ENCODE results near the gene TRIM16.
"Not testable (repeated sequence)": the region's sequence is repeated elsewhere in the genome, so short reads cannot be mapped to it uniquely, and the experiment has no call there.

The TRIM16 gene

DNA sequence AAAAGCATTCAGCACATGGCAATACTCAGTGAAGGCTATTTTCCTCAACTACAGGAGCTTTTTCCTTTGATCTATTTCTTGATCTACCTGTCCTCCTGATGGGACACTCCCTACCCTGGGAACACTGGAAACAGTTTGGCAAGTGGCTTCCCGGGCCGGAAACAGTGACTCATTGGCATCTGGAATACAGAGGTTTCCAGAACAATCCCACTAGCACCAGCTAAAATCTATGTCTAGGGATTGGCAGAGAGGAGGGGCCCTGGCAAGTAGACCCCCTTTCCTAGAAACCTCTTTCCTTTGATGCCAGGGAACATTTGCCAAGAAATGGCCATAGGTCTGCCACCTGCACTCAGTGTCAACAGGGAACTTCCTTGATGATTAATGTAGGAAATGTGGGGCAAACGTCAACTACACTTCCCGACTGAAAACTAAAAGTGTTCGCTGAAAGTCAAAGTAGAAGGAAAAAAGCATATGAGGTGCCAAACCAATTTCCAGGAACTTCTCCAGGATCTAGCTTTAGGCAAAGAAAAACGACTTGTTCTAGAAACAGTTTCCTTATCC is 34.2 kb downstream of the TRIM16 start:
- DNase-seq (ENCODE audit: low read depth in 1 of 2, low spot score in 1 of 2): no peak
- TF ChIP-seq JUND (IDR thresholded peaks at IDR 0.05; ENCODE audit: low read depth): no peak
- in situ Hi-C loops (cut with HindIII; ENCODE audit: low pct_unique_long_range_greater_than_20kb, low sequenced_read_pairs): no loop called here

- in situ Hi-C loops (cut with HindIII; ENCODE audit: low pct_unique_long_range_greater_than_20kb, low sequenced_read_pairs): no loop called here
- no peak for TF ChIP-seq JUND (IDR thresholded peaks at IDR 0.05; ENCODE audit: low read depth)
- no peak for DNase-seq (ENCODE audit: low read depth in 1 of 2, low spot score in 1 of 2)
These were observed 35.7 kb downstream of the TRIM16 start for GRCh38 chr17:15648386-15648785.

- DNase-seq (ENCODE audit: low read depth in 1 of 2, low spot score in 1 of 2); in situ Hi-C loops (cut with HindIII; ENCODE audit: low pct_unique_long_range_greater_than_20kb, low sequenced_read_pairs): not testable (repeated sequence)
These were observed 38.2 kb downstream of the TRIM16 start for GRCh38 chr17:15645942-15646312.

DNA sequence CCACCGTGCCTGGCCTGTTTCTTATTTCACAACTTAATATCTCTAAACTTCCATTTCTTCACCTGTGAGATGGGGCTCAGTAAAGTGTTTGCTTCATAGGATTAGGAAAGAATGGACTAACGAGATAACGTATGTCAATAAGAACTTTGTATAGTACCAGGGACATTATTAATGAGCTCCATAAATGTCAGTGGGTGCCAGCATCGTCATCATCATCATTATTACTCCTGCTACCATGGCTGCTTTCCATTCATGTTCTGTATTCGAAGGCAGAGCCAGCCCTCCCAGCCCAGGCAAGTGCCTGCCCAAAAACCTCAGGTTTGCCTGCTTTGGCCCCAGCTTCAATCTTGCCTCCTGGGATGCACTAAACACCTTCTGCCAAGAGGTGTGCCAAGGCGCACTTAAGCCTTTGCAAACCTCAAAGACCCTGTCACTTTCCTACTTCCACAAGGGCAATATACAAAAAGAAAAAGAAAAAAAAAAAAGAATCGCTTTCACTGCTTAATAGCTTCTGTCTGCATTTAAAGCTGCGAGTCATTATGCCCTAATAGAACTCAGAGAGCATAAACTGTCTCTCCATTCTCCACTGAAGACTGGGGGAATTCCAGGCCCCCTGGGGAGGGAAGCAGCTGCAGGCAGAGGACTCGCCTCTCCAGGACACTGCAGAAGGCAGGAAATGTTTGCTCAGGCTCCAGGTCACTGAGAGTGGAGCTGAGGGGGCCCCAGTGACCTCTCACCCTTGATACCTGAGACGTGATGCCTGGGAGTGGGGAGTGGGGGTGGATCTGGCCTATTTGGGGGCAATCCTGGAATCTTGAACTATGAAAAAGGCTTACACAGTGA is 38.8 kb downstream of the TRIM16 start:
- in situ Hi-C loops (cut with HindIII; ENCODE audit: low pct_unique_long_range_greater_than_20kb, low sequenced_read_pairs); DNase-seq (ENCODE audit: low read depth in 1 of 2, low spot score in 1 of 2): not testable (repeated sequence)

- in situ Hi-C loops (cut with HindIII; ENCODE audit: low pct_unique_long_range_greater_than_20kb, low sequenced_read_pairs): not testable (repeated sequence)
These were observed 41.4 kb downstream of the TRIM16 start for GRCh38 chr17:15642505-15643251.

GRCh38 chr17:15642014-15642413 is 42.1 kb downstream of the TRIM16 start:
- in situ Hi-C loops (cut with HindIII; ENCODE audit: low pct_unique_long_range_greater_than_20kb, low sequenced_read_pairs): not testable (repeated sequence)

More at GRCh38 chr17:15642505-15643251, 41.4 kb downstream of the TRIM16 start:
- not testable (repeated sequence) for DNase-seq (ENCODE audit: low read depth in 1 of 2, low spot score in 1 of 2)

GRCh38 chr17:15630930-15631453 is 53.1 kb downstream of the TRIM16 start:
- in situ Hi-C loops (cut with HindIII; ENCODE audit: low pct_unique_long_range_greater_than_20kb, low sequenced_read_pairs); DNase-seq (ENCODE audit: low read depth in 1 of 2, low spot score in 1 of 2): not testable (repeated sequence)

More at GRCh38 chr17:15642014-15642413, 42.1 kb downstream of the TRIM16 start:
- not testable (repeated sequence) for DNase-seq (ENCODE audit: low read depth in 1 of 2, low spot score in 1 of 2)

DNA sequence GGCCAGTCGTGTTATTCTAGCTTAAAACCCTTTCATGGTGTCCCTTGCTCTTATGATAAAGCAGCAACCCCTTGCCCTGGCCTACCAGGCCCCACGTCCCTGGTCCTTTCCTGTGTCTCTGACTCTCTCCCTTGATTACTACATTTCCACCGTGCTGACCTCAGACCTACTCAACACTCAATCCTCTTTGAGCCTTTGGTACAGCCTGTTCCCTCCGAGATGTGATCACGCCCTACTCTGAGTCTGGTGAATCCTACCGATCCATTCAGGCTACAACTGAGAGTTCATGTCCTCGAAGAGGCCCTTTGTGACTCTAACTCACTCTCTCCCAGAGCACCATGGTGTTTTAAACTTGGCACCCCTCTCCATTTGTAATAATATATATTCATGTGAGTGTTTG is 54.1 kb downstream of the TRIM16 start:
- DNase-seq (ENCODE audit: low read depth in 1 of 2, low spot score in 1 of 2); in situ Hi-C loops (cut with HindIII; ENCODE audit: low pct_unique_long_range_greater_than_20kb, low sequenced_read_pairs): not testable (repeated sequence)

DNA sequence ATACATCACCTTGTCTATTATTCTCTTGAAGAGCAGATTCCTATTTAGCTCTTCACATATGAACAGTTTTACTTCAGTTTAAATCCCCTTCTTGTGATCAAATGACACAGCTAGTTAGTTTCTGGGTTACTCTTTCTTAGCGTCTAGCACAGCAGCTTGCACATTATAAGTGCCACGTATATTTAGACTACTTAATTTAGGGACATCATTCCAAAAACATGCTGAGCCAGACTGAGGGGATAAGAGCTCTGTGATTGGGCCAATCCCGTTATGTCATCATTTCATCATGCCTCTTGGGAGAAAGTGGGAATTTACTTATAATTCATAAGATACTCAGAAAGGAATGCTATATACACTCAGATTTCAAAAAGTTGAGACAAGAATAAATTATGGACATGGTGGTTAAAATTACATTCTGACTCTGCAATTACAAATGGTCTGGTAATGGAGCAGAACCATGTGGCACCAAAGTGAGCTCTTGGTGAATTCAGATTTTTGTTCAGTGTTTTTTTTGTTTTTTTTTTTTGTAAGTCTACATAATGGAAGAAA is 60.4 kb downstream of the TRIM16 start:
- in situ Hi-C loops (cut with HindIII; ENCODE audit: low pct_unique_long_range_greater_than_20kb, low sequenced_read_pairs); DNase-seq (ENCODE audit: low read depth in 1 of 2, low spot score in 1 of 2): not testable (repeated sequence)

DNA sequence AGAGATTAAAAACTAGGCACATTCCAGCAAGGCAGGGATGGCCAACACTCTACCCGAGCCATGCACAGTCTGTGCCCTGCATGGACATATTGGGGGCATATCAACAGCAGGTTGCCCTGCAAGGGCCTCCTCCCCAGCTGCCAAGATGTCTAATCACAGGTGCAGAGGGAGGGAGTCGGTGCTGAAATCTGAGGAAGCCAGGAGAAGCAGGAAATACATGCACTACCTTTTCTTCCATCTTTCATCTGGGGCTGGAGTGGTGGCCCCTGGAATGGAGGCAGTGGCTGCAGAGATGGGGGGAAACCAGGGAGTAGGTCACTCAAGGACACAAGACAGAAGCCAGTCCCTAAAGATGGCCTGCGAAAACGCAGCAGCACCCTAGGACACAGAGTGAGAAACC is 60.9 kb downstream of the TRIM16 start:
- DNase-seq (ENCODE audit: low read depth in 1 of 2, low spot score in 1 of 2); in situ Hi-C loops (cut with HindIII; ENCODE audit: low pct_unique_long_range_greater_than_20kb, low sequenced_read_pairs): not testable (repeated sequence)

DNA sequence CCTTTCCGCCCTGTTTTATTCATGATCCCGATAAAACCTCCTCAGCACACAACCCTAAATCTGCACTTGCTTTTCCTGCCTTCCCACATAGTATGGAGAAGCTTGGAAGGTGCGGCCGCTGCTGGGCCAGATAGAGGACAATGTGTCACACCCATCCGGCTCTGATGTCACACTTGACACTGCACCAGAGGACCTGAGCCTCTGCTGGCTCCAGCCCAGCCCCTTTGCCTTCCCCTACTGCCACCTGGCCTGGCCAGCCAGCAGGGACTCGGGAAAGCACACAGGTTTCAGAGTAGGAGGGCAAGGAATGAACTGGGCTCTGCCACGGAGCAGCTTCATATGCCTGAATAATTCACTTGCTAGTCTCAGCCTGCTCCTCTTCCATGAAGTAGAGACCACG is 62.0 kb downstream of the TRIM16 start:
- in situ Hi-C loops (cut with HindIII; ENCODE audit: low pct_unique_long_range_greater_than_20kb, low sequenced_read_pairs); DNase-seq (ENCODE audit: low read depth in 1 of 2, low spot score in 1 of 2): not testable (repeated sequence)

GRCh38 chr17:15619331-15620058 is 64.6 kb downstream of the TRIM16 start, which contains the start of gene FBXW10B:
Gene FBXW10B, minus strand, starts transcription at chr17:15619704. Its CDS starts 192 bp downstream, at chr17:15619512.
- DNase-seq (ENCODE audit: low read depth in 1 of 2, low spot score in 1 of 2); in situ Hi-C loops (cut with HindIII; ENCODE audit: low pct_unique_long_range_greater_than_20kb, low sequenced_read_pairs): not testable (repeated sequence)

DNA sequence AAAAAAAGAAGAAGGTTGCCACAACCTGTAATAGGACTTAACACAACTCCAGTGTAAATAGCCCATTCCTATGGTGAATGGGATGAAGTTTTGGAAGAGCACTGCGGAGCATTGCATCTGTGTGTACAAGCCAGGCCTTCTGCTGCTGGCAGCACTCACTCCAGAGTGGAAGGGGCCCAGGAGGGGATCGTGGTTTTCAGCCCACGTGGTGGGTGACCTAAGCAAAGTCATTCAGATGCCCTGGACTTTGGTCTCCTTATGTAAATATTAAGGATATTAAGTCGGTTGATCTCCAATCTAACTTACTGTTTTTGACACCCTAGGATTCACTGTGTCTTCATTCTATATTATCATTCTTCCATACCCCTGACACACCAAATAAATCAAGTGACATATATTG is 67.3 kb downstream of the TRIM16 start:
- in situ Hi-C loops (cut with HindIII; ENCODE audit: low pct_unique_long_range_greater_than_20kb, low sequenced_read_pairs); DNase-seq (ENCODE audit: low read depth in 1 of 2, low spot score in 1 of 2): not testable (repeated sequence)

- in situ Hi-C loops (cut with HindIII; ENCODE audit: low pct_unique_long_range_greater_than_20kb, low sequenced_read_pairs): not testable (repeated sequence)
These were observed 68.3 kb downstream of the TRIM16 start for GRCh38 chr17:15615850-15616249.

GRCh38 chr17:15613111-15613510 is 71.0 kb downstream of the TRIM16 start:
- DNase-seq (ENCODE audit: low read depth in 1 of 2, low spot score in 1 of 2); in situ Hi-C loops (cut with HindIII; ENCODE audit: low pct_unique_long_range_greater_than_20kb, low sequenced_read_pairs): not testable (repeated sequence)

More at GRCh38 chr17:15615850-15616249, 68.3 kb downstream of the TRIM16 start:
- not testable (repeated sequence) for DNase-seq (ENCODE audit: low read depth in 1 of 2, low spot score in 1 of 2)

GRCh38 chr17:15592960-15593359 is 91.2 kb downstream of the TRIM16 start:
- in situ Hi-C loops (cut with HindIII; ENCODE audit: low pct_unique_long_range_greater_than_20kb, low sequenced_read_pairs): not testable (repeated sequence)

GRCh38 chr17:15591986-15592385 is 92.1 kb downstream of the TRIM16 start:
- in situ Hi-C loops (cut with HindIII; ENCODE audit: low pct_unique_long_range_greater_than_20kb, low sequenced_read_pairs); DNase-seq (ENCODE audit: low read depth in 1 of 2, low spot score in 1 of 2): not testable (repeated sequence)

More at GRCh38 chr17:15592960-15593359, 91.2 kb downstream of the TRIM16 start:
- not testable (repeated sequence) for DNase-seq (ENCODE audit: low read depth in 1 of 2, low spot score in 1 of 2)

All from T47D (cell line).